CD4-positive, alpha-beta T cell (primary cell): ENCODE data around the gene EEFSEC. TPM values are rescaled to one million over a fixed set of nuclear protein-coding genes. Genes with fewer than 3 reads are reported as not detected.

Source experiments
- ATAC-seq: fragments of 200-7000 bp; cut with Tn5 transposase; one replicate; pipeline ENCODE4 v1.10.0; 2022; ENCODE audit warnings: mild to moderate bottlenecking; ENCODE audit not compliant: poor library complexity
- CTCF ChIA-PET: fragments of 350-600 bp; sonication (Branson Sonifier 250); formaldehyde crosslinking; loops from one replicate; lab custom pipeline; 2021; ENCODE audit warnings: antibody characterized with exemption, inconsistent platforms; lab: Charles Lee
- POLR2A ChIA-PET: fragments of 350-600 bp; sonication (Branson Sonifier 250); formaldehyde crosslinking; loops from one replicate; lab custom pipeline; 2021; ENCODE audit warnings: antibody characterized with exemption, inconsistent platforms; lab: Charles Lee
- DNase-seq, 14 experiments: peaks; one replicate each; pipeline ENCODE4 v3.0.0-alpha.2; 2013 to 2020; ENCODE audit warnings: mixed read lengths in 2 of 14
- H3K27ac ChIP-seq, 2 donors: one replicate each; pipeline versions ENCODE4 v1.5.1 to v1.7.0; 2013; ENCODE audit warnings: low read length in 2 of 2, low read depth in 1 of 2, mild to moderate bottlenecking in 1 of 2
- H3K27me3 ChIP-seq, 2 experiments: 1 replicate in 1 of 2; 2 replicates in 1 of 2; pipeline versions ENCODE4 v1.6.1 to v1.7.0; 2013; ENCODE audit warnings: low read length in 2 of 2, control low read depth in 1 of 2, mild to moderate bottlenecking in 1 of 2, moderate library complexity in 1 of 2; ENCODE audit not compliant: insufficient read depth in 2 of 2, control insufficient read depth in 1 of 2
- H3K36me3 ChIP-seq: one replicate; pipeline ENCODE4 v1.6.1; 2013; ENCODE audit warnings: low read length, control low read depth; ENCODE audit not compliant: insufficient read depth
- H3K4me1 ChIP-seq: one replicate; pipeline ENCODE4 v1.6.1; 2013; ENCODE audit warnings: low read length, control low read depth; ENCODE audit not compliant: insufficient read depth
- H3K4me3 ChIP-seq: one replicate; pipeline ENCODE4 v1.5.1; 2013; ENCODE audit warnings: mild to moderate bottlenecking, low read length, moderate library complexity
- H3K9me3 ChIP-seq, 2 experiments: 1 replicate in 1 of 2; 2 replicates in 1 of 2; pipeline versions ENCODE4 v1.6.1 to v1.7.0; 2013; ENCODE audit warnings: low read length in 2 of 2, mild to moderate bottlenecking in 2 of 2, control low read depth in 1 of 2, moderate library complexity in 1 of 2; ENCODE audit not compliant: control insufficient read depth in 1 of 2, insufficient read depth in 1 of 2
- H3K27ac Mint-ChIP-seq: one replicate; pipeline ENCODE4 v1.8.0; 2020; ENCODE audit warnings: mixed read lengths
- H3K27me3 Mint-ChIP-seq: one replicate; pipeline ENCODE4 v1.8.0; 2021; ENCODE audit warnings: mixed read lengths
- H3K36me3 Mint-ChIP-seq: one replicate; pipeline ENCODE4 v1.8.0; 2021; ENCODE audit warnings: low read depth, mixed read lengths
- H3K4me1 Mint-ChIP-seq: one replicate; pipeline ENCODE4 v1.8.0; 2021; ENCODE audit warnings: low read depth, mixed read lengths
- H3K4me3 Mint-ChIP-seq: one replicate; pipeline ENCODE4 v1.8.0; 2020; ENCODE audit warnings: mild to moderate bottlenecking, mixed read lengths
- H3K9me3 Mint-ChIP-seq: one replicate; pipeline ENCODE4 v1.8.0; 2020; ENCODE audit warnings: mixed read lengths
- intact Hi-C, 2 experiments: fragments of 100-400 bp; cut with DNase I in 1 of 2; cut with micrococcal nuclease in 1 of 2; formaldehyde crosslinking; loops; one replicate each; pipeline versions ENCODE4 v1.15.1 to v1.9.0; 2023 to 2025; cut with DNase I, micrococcal nuclease
- total RNA-seq, 174 experiments: library from RNA in 2 of 174; stranded (reverse) in 2 of 174; gene quantifications; one replicate each; pipeline ENCODE4 v1.2.3 and lab custom pipeline; 2021 to 2026
- TF ChIP-seq, protein P1 (sequence below): fragments of 200-600 bp; IDR thresholded peaks from one replicate; pipeline ENCODE4 v1.8.0; 2022; ENCODE audit warnings: antibody characterized with exemption, mild to moderate bottlenecking

Gene EEFSEC
- total RNA-seq, 2 experiments from 2014 or later = 13.1 to 13.9 TPM

DNA sequence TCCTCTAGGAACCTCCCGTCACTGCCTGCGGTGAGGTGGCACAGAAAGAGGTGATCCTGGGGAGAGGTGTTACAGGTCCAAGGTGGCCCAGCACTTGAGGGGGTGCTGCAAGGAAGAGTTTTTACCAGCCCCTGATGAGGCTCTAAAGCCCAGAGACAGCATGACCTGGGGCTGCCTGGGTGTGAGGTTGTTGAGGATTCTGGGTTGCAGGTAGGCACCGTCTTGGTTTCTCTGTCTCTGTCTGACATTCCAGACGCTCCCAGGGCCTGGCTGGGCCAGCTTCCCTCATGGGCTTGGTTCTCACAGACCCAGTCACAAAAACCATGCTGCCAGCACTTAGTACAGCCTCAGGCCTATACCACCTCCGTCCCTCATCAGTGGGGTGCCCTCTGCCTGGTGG lies 282.3 kb downstream of the EEFSEC start:
- intact Hi-C loops = no loop called here
- no peak overlapping the region for H3K4me3 ChIP-seq
- no peaks in the 10 kb centered on the region for H3K36me3 ChIP-seq
- H3K27ac ChIP-seq = no peak overlapping the region
- TF ChIP-seq, protein P1, sequence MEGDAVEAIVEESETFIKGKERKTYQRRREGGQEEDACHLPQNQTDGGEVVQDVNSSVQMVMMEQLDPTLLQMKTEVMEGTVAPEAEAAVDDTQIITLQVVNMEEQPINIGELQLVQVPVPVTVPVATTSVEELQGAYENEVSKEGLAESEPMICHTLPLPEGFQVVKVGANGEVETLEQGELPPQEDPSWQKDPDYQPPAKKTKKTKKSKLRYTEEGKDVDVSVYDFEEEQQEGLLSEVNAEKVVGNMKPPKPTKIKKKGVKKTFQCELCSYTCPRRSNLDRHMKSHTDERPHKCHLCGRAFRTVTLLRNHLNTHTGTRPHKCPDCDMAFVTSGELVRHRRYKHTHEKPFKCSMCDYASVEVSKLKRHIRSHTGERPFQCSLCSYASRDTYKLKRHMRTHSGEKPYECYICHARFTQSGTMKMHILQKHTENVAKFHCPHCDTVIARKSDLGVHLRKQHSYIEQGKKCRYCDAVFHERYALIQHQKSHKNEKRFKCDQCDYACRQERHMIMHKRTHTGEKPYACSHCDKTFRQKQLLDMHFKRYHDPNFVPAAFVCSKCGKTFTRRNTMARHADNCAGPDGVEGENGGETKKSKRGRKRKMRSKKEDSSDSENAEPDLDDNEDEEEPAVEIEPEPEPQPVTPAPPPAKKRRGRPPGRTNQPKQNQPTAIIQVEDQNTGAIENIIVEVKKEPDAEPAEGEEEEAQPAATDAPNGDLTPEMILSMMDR = no peak
- H3K27me3 ChIP-seq = peaks cover 31 to 43% of the 10 kb centered on the region in 2 experiments
- H3K36me3 Mint-ChIP-seq = no peaks in the 10 kb centered on the region
- ChIA-PET CTCF (no interaction called here), POLR2A (no interaction called here)
- H3K27me3 Mint-ChIP-seq = peaks cover 61% of the 10 kb centered on the region
- peaks cover 7% of the 10 kb centered on the region for H3K4me1 Mint-ChIP-seq
- H3K9me3 ChIP-seq = peaks cover 0 to 16% of the 10 kb centered on the region in 2 experiments
- ATAC-seq (no peak), DNase-seq (no peak)
- H3K4me3 Mint-ChIP-seq = no peak overlapping the region
- peaks cover 8% of the 10 kb centered on the region for H3K4me1 ChIP-seq
- no peak overlapping the region for H3K27ac Mint-ChIP-seq
- H3K9me3 Mint-ChIP-seq = no peaks in the 10 kb centered on the region

DNA sequence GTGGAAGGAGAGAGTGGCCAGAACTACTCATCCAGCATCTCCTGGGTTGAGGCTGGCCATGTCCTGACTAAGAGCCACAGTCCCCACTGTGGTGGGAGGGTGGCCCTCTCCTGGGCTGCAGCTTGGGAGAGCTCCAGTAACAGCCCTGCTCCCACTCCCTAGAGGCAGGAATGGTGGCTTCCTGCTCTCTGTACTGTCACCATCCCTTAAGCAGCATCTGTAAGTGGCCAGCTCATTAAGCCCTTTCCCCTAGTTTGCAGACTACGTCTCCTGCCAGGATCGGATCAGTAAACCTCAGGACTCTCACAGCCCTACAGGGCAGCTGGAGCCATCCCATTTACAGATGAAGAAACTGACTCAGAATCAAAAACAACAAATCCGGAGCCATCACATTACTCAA lies 282.9 kb downstream of the EEFSEC start:
- Mint-ChIP-seq H3K4me3 (no peak overlapping the region), H3K36me3 (no peaks in the 10 kb centered on the region), H3K27ac (no peak overlapping the region), H3K27me3 (peaks cover 58% of the 10 kb centered on the region), H3K4me1 (peaks cover 7% of the 10 kb centered on the region), H3K9me3 (no peaks in the 10 kb centered on the region)
- peaks cover 8% of the 10 kb centered on the region for H3K4me1 ChIP-seq
- TF ChIP-seq, protein P1 = no peak
- no peak overlapping the region for H3K27ac ChIP-seq
- ChIA-PET CTCF (no interaction called here), POLR2A (no interaction called here)
- peaks cover 28 to 36% of the 10 kb centered on the region in 2 experiments for H3K27me3 ChIP-seq
- no peaks in the 10 kb centered on the region for H3K36me3 ChIP-seq
- intact Hi-C loops = no loop called here
- DNase-seq (no peak), ATAC-seq (no peak)
- H3K9me3 ChIP-seq = peaks cover 0 to 16% of the 10 kb centered on the region in 2 experiments
- no peak overlapping the region for H3K4me3 ChIP-seq

DNA sequence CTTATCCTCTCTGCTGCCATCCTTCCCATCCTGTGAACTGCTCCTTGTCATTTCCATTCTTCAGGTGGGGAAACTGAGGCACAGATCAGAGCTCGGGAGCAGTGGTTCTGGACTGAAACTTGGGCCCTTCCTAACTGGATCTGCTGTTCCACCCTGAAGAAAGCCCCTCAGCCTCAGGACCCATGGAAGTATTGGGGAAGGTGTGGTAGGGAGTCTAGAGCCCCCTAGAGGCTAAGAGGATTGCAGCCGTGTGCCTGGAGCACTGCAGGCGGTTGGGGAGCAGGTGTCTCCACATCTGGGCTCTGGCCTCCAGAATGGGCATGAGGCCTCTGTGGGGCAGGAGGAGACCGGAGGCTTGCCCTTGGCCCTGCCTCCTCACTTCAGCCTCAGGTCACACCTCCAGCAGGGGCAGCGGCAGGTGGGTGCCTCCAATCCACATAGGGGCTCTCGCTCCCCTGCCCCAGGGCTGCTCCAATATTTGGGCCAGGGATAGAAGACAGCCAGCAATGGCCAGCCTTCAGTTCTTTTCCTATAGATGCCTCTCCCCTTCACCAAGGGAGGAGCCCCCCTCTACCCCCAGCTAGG lies 285.3 kb downstream of the EEFSEC start:
- Mint-ChIP-seq H3K36me3 (no peaks in the 10 kb centered on the region), H3K4me3 (no peak overlapping the region), H3K27ac (no peak overlapping the region), H3K27me3 (peaks cover 44% of the 10 kb centered on the region), H3K9me3 (no peaks in the 10 kb centered on the region), H3K4me1 (no peaks in the 10 kb centered on the region)
- H3K4me3 ChIP-seq = no peak overlapping the region
- POLR2A ChIA-PET = no interaction called here
- H3K27ac ChIP-seq = no peak overlapping the region
- TF ChIP-seq, protein P1 = no peak
- peaks cover 0 to 7% of the 10 kb centered on the region in 2 experiments for H3K9me3 ChIP-seq
- CTCF ChIA-PET = no interaction called here
- no peak for ATAC-seq
- H3K36me3 ChIP-seq = no peaks in the 10 kb centered on the region
- H3K4me1 ChIP-seq = no peaks in the 10 kb centered on the region
- DNase-seq = no peak
- intact Hi-C loops = no loop called here
- H3K27me3 ChIP-seq = peaks cover 11 to 14% of the 10 kb centered on the region in 2 experiments
